ENCODE data around the gene PDP2.

PDP2 gene

DNA sequence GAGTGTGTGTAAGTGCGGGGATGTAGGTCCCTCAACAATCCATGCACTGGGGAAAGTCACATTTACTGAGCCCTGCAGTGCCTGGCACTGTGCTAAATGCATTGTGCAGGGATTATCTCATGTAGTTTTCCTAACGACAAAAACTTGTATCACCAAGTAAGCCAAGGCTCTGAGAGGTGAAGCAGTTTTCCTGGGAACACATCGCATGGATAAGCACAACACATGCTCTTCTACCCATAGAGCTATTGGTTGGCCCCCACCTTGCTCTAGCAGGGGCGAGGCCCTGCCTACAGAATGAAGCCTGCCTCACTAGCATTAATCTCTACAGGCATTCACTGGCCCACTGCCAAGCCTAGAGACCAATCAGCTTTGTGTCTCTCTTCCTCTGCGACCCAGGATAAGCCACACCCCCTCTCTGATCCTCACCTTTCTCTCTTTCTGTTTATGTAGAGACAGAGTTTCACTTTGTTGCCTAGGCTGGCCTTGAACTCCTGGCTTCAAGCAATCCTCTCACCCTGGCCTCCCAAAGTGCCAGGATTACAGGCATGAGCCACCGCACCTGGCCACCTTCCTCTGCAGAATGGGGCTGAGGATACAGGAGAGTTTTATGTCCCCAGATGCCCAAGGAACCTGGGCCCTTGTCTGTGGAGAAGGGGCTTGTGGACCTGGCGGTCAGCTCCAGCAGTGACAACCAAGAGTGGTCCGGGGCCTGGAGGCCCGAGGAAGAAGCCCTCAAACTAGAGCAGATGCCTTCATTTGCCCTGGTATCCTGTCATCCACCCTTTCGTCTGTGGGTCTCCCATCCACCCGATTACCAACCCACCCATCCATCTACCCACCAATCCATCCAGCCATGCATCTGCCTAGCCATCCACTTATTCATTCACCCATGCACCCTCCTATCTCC is 25.6 kb downstream of the PDP2 start:
- H2AFZ ChIP-seq (ENCODE audit: low read depth, low read length), result no peak overlapping the region
- H3K36me3 ChIP-seq (replicated peaks; ENCODE audit: low read depth, low read length), result no peaks in the 10 kb centered on the region
- H3K27ac ChIP-seq (ENCODE audit: low read length), result no peak overlapping the region
- no peaks in the 10 kb centered on the region for H3K9me3 ChIP-seq (ENCODE audit: insufficient read depth, low read length)
- H4K20me1 ChIP-seq (ENCODE audit: insufficient read depth, low read length), result no peaks in the 10 kb centered on the region
- no peaks in the 10 kb centered on the region for H3K79me2 ChIP-seq (ENCODE audit: low read length)
- H3K4me2 ChIP-seq (ENCODE audit: low read length), result no peak overlapping the region
- TF ChIP-seq EZH2phosphoT487 (IDR thresholded peaks at IDR 0.05; ENCODE audit: low read depth), result no peak
- TF ChIP-seq, protein P1, sequence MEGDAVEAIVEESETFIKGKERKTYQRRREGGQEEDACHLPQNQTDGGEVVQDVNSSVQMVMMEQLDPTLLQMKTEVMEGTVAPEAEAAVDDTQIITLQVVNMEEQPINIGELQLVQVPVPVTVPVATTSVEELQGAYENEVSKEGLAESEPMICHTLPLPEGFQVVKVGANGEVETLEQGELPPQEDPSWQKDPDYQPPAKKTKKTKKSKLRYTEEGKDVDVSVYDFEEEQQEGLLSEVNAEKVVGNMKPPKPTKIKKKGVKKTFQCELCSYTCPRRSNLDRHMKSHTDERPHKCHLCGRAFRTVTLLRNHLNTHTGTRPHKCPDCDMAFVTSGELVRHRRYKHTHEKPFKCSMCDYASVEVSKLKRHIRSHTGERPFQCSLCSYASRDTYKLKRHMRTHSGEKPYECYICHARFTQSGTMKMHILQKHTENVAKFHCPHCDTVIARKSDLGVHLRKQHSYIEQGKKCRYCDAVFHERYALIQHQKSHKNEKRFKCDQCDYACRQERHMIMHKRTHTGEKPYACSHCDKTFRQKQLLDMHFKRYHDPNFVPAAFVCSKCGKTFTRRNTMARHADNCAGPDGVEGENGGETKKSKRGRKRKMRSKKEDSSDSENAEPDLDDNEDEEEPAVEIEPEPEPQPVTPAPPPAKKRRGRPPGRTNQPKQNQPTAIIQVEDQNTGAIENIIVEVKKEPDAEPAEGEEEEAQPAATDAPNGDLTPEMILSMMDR (IDR thresholded peaks at IDR 0.05; ENCODE audit: low read depth, low read length), result no peak
- no peaks in the 10 kb centered on the region for H3K4me1 ChIP-seq (ENCODE audit: low read length)
- H3K4me3 ChIP-seq (ENCODE audit: low read length), result no peak overlapping the region
- no peak overlapping the region for H3K9ac ChIP-seq (ENCODE audit: low read length)
- H3K27me3 ChIP-seq (ENCODE audit: low read depth, low read length), result no peaks in the 10 kb centered on the region; the same call in 1 of the 2 replicates

DNA sequence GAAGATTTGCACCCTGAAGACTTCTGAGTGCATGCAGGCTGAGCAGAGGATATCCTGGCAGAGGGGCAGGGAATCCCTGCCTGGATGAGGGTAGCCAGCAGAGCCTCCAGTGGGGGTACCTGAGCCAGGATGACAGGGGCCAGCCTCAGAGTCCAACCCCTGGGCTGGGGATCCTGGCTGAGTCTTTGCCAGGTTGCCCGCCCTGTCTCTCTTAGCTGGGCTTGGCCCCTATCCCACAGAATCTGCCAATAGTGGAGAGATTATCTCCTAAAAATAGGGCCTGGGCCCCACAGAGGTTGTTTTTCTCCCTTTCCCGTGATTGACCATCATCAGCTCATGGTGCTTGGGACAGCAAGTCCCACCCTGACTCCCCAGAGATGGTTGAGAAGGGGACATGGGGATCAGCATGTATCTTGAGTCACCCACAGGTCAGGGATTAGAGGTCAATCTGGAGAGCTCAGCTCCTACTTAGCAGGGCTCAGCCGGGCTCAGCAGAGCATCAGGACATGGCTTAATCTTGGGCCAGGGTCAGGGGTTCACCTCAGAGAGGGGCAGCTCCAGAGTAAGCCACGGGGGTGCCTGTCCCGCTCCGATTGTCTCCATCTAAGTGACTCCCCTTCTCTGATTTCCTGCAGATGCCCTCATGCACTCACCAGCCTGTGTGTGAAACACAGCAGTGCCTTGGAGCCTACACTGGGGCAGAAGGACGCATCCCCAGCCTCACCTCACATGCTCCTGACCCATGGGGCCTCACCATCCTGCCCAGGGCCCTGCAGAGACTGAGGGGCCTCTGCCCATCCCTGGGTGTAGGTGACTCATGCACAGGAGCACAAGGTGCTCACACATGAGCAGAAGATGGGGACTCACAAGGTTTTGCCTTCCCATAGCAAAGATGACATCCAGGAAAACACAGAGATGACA is 26.9 kb downstream of the PDP2 start:
- Histone ChIP-seq H3K27me3 (ENCODE audit: low read depth, low read length) (no peaks in the 10 kb centered on the region; the same call in 1 of the 2 replicates), H3K27ac (ENCODE audit: low read length) (no peak overlapping the region), H3K4me2 (ENCODE audit: low read length) (no peak overlapping the region), H3K4me3 (ENCODE audit: low read length) (no peak overlapping the region), H3K9ac (ENCODE audit: low read length) (no peak overlapping the region), H3K9me3 (ENCODE audit: insufficient read depth, low read length) (no peaks in the 10 kb centered on the region), H3K79me2 (ENCODE audit: low read length) (no peaks in the 10 kb centered on the region), H4K20me1 (ENCODE audit: insufficient read depth, low read length) (no peaks in the 10 kb centered on the region), H3K36me3 (replicated peaks; ENCODE audit: low read depth, low read length) (no peaks in the 10 kb centered on the region), H3K4me1 (ENCODE audit: low read length) (no peaks in the 10 kb centered on the region), H2AFZ (ENCODE audit: low read depth, low read length) (no peak overlapping the region)
- TF ChIP-seq, protein P1 (IDR thresholded peaks at IDR 0.05; ENCODE audit: low read depth, low read length), result no peak
- no peak for TF ChIP-seq EZH2phosphoT487 (IDR thresholded peaks at IDR 0.05; ENCODE audit: low read depth)

DNA sequence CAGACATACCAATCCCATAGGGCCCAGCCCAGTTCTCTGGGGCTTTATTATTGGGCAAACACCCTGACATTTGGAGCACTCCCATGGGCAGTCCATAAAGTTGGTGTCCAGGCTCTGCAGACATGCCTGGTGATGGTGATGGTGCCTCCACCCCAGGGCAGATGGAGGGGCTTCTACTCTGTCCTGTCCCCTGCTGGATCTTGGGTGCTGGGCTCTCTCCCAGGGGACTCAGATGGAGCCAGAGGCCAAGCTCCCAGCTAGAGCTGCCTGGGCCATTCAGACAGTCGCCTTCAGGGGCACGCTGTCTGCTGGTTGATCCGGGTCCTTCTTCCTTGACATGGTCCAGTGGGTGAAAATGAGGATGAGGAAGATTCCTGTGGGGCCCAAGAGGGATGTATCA is 27.8 kb downstream of the PDP2 start:
- H4K20me1 ChIP-seq (ENCODE audit: insufficient read depth, low read length), result no peaks in the 10 kb centered on the region
- no peaks in the 10 kb centered on the region for H3K79me2 ChIP-seq (ENCODE audit: low read length)
- TF ChIP-seq, protein P1 (IDR thresholded peaks at IDR 0.05; ENCODE audit: low read depth, low read length), result no peak
- no peak for TF ChIP-seq EZH2phosphoT487 (IDR thresholded peaks at IDR 0.05; ENCODE audit: low read depth)
- H3K27ac ChIP-seq (ENCODE audit: low read length), result no peak overlapping the region
- no peak overlapping the region for H3K4me2 ChIP-seq (ENCODE audit: low read length)
- no peak overlapping the region for H2AFZ ChIP-seq (ENCODE audit: low read depth, low read length)
- no peak overlapping the region for H3K4me3 ChIP-seq (ENCODE audit: low read length)
- no peaks in the 10 kb centered on the region for H3K4me1 ChIP-seq (ENCODE audit: low read length)
- no peaks in the 10 kb centered on the region for H3K9me3 ChIP-seq (ENCODE audit: insufficient read depth, low read length)
- no peak overlapping the region for H3K9ac ChIP-seq (ENCODE audit: low read length)
- H3K36me3 ChIP-seq (replicated peaks; ENCODE audit: low read depth, low read length), result no peaks in the 10 kb centered on the region
- H3K27me3 ChIP-seq (ENCODE audit: low read depth, low read length), result no peaks in the 10 kb centered on the region; the same call in 1 of the 2 replicates
